ENCODE results near the gene KCNE5.

Gene KCNE5

GRCh38 chrX:109635146-109635545 is 10.2 kb upstream of the KCNE5 start:
- peak; percentile 55 for TF ChIP-seq CTCF (IDR thresholded peaks at IDR 0.05; ENCODE audit: low read depth, low read length, missing control alignments)
- no peak for DNase-seq (ENCODE audit: low read depth)
- no peak overlapping the region for H3K4me3 ChIP-seq (ENCODE audit: low read depth, low read length)
- in situ Hi-C loops (cut with HindIII; ENCODE audit: low sequenced_read_pairs): no loop called here

- in situ Hi-C loops (cut with HindIII; ENCODE audit: low sequenced_read_pairs): no loop called here
- TF ChIP-seq CTCF (IDR thresholded peaks at IDR 0.05; ENCODE audit: low read depth, low read length, missing control alignments): peak; percentile 50
- H3K4me3 ChIP-seq (ENCODE audit: low read depth, low read length): no peak overlapping the region
- no peak for DNase-seq (ENCODE audit: low read depth)
Measured at GRCh38 chrX:109632906-109633504, 8.0 kb upstream of the KCNE5 start.

GRCh38 chrX:109629310-109629709 is 4.3 kb upstream of the KCNE5 start:
- H3K4me3 ChIP-seq (ENCODE audit: low read depth, low read length): no peak overlapping the region
- DNase-seq (ENCODE audit: low read depth): no peak
- no peak for TF ChIP-seq CTCF (IDR thresholded peaks at IDR 0.05; ENCODE audit: low read depth, low read length, missing control alignments)
- in situ Hi-C loops (cut with HindIII; ENCODE audit: low sequenced_read_pairs): no loop called here

- in situ Hi-C loops (cut with HindIII; ENCODE audit: low sequenced_read_pairs): no loop called here
- TF ChIP-seq CTCF (IDR thresholded peaks at IDR 0.05; ENCODE audit: low read depth, low read length, missing control alignments): no peak
- no peak overlapping the region for H3K4me3 ChIP-seq (ENCODE audit: low read depth, low read length)
- DNase-seq (ENCODE audit: low read depth): no peak
Measured at GRCh38 chrX:109626637-109627036, 1.7 kb upstream of the KCNE5 start.

- H3K4me3 ChIP-seq (ENCODE audit: low read depth, low read length): no peak overlapping the region
- in situ Hi-C loops (cut with HindIII; ENCODE audit: low sequenced_read_pairs): no loop called here
- no peak for TF ChIP-seq CTCF (IDR thresholded peaks at IDR 0.05; ENCODE audit: low read depth, low read length, missing control alignments)
- DNase-seq (ENCODE audit: low read depth): no peak
Measured at GRCh38 chrX:109623997-109624396, 975 bp downstream of the KCNE5 start.

- in situ Hi-C loops (cut with HindIII; ENCODE audit: low sequenced_read_pairs): no loop called here
- TF ChIP-seq CTCF (IDR thresholded peaks at IDR 0.05; ENCODE audit: low read depth, low read length, missing control alignments): no peak
Measured at GRCh38 chrX:109622270-109622669, 2.7 kb downstream of the KCNE5 start.

More at GRCh38 chrX:109622270-109622669, 2.7 kb downstream of the KCNE5 start:
- H3K4me3 ChIP-seq (ENCODE audit: low read depth, low read length): no peak overlapping the region
- no peak for DNase-seq (ENCODE audit: low read depth)
